Upper lobe of right lung (tissue), 1 donor: ENCODE data around the gene RNF213. TPM values are rescaled to one million over a fixed set of nuclear protein-coding genes. Genes with fewer than 3 reads are reported as not detected.

Experiments
- ATAC-seq: fragments of 200-7000 bp; cut with Tn5 transposase; one replicate; pipeline ENCODE4 v1.9.1; 2020; ENCODE audit warnings: mild to moderate bottlenecking, moderate library complexity
- DNase-seq: peaks from one replicate; pipeline ENCODE4 v3.0.0-alpha.2; 2020
- H3K27ac ChIP-seq: fragments of 200-600 bp; one replicate; pipeline ENCODE4 v1.8.0; 2022
- H3K27me3 ChIP-seq: fragments of 200-600 bp; one replicate; pipeline ENCODE4 v1.8.0; 2022; ENCODE audit warnings: mild to moderate bottlenecking
- H3K36me3 ChIP-seq: fragments of 200-600 bp; one replicate; pipeline ENCODE4 v1.8.0; 2022
- H3K4me1 ChIP-seq: fragments of 200-600 bp; one replicate; pipeline ENCODE4 v1.8.0; 2022
- H3K4me3 ChIP-seq: fragments of 200-600 bp; one replicate; pipeline ENCODE4 v1.8.0; 2022; ENCODE audit warnings: mild to moderate bottlenecking
- H3K9me3 ChIP-seq: fragments of 200-600 bp; one replicate; pipeline ENCODE4 v1.8.0; 2022
- CTCF ChIP-seq: fragments of 200-600 bp; IDR thresholded peaks from one replicate; pipeline ENCODE4 v1.8.0; 2022; ENCODE audit warnings: antibody characterized with exemption
- intact Hi-C: fragments of 100-400 bp; cut with DNase I; formaldehyde crosslinking; loops from one replicate; pipeline ENCODE4 v1.11.0; 2022
- total RNA-seq: library from RNA; stranded (reverse); fragmentation: NEBNext Ultra II Directional; extraction: Animal tissue kit (Norgen Biotek cat#: 25700); gene quantifications from one replicate; pipeline ENCODE4 v1.2.1, GENCODE V29; 2021
- donor health status: DM: no; HTN: yes; CAD: no; lungs with severe emphysema.

RNF213 gene
- total RNA-seq, 1 donor from 2014 or later, result 236 TPM

GRCh38 chr17:80319262-80319998 is 58.8 kb downstream of the RNF213 start:
- Histone ChIP-seq H3K36me3 (peaks cover 85% of the 10 kb centered on the region), H3K4me1 (no peaks in the 10 kb centered on the region), H3K9me3 (no peaks in the 10 kb centered on the region), H3K27ac (no peak overlapping the region), H3K4me3 (no peak overlapping the region), H3K27me3 (no peaks in the 10 kb centered on the region)
- TF ChIP-seq CTCF, result no peak
- intact Hi-C loops, result no loop called here
- peak; percentile 41 for DNase-seq
- peak; percentile 34 for ATAC-seq

GRCh38 chr17:80319999-80320344 is 59.3 kb downstream of the RNF213 start:
- intact Hi-C loops, result no loop called here
- ATAC-seq, result no peak
- TF ChIP-seq CTCF, result no peak

GRCh38 chr17:80320496-80320895 is 59.8 kb downstream of the RNF213 start:
- Histone ChIP-seq H3K4me1 (no peaks in the 10 kb centered on the region), H3K9me3 (no peaks in the 10 kb centered on the region), H3K36me3 (peaks cover 96% of the 10 kb centered on the region), H3K27me3 (no peaks in the 10 kb centered on the region), H3K4me3 (no peak overlapping the region), H3K27ac (no peak overlapping the region)
- ATAC-seq (no peak), DNase-seq (no peak)
- TF ChIP-seq CTCF, result no peak
- intact Hi-C loops, result no loop called here

More at GRCh38 chr17:80319999-80320344, 59.3 kb downstream of the RNF213 start:
- no peak overlapping the region for H3K4me3 ChIP-seq
- H3K27me3 ChIP-seq, result no peaks in the 10 kb centered on the region
- H3K36me3 ChIP-seq, result peaks cover 91% of the 10 kb centered on the region
- H3K9me3 ChIP-seq, result no peaks in the 10 kb centered on the region
- no peak for DNase-seq
- H3K27ac ChIP-seq, result no peak overlapping the region
- H3K4me1 ChIP-seq, result no peaks in the 10 kb centered on the region

- DNase-seq, result no peak
- Histone ChIP-seq H3K4me3 (no peak overlapping the region), H3K36me3 (peaks cover 100% of the 10 kb centered on the region), H3K27ac (no peak overlapping the region), H3K9me3 (no peaks in the 10 kb centered on the region), H3K27me3 (no peaks in the 10 kb centered on the region), H3K4me1 (no peaks in the 10 kb centered on the region)
- no peak for ATAC-seq
- intact Hi-C loops, result no loop called here
- TF ChIP-seq CTCF, result no peak
These were observed 62.2 kb downstream of the RNF213 start for GRCh38 chr17:80322864-80323263.

- Histone ChIP-seq H3K27ac (no peak overlapping the region), H3K4me3 (no peak overlapping the region), H3K9me3 (no peaks in the 10 kb centered on the region), H3K27me3 (no peaks in the 10 kb centered on the region), H3K4me1 (no peaks in the 10 kb centered on the region), H3K36me3 (peaks cover 100% of the 10 kb centered on the region)
- ATAC-seq (no peak), DNase-seq (no peak)
- intact Hi-C loops, result no loop called here
- TF ChIP-seq CTCF, result no peak
These were observed 63.3 kb downstream of the RNF213 start for GRCh38 chr17:80323982-80324381.

- Histone ChIP-seq H3K4me1 (no peaks in the 10 kb centered on the region), H3K27me3 (no peaks in the 10 kb centered on the region), H3K36me3 (peaks cover 100% of the 10 kb centered on the region), H3K27ac (no peak overlapping the region), H3K4me3 (no peak overlapping the region), H3K9me3 (no peaks in the 10 kb centered on the region)
- ATAC-seq, result peak; percentile 93
- intact Hi-C loops, result no loop called here
- no peak for TF ChIP-seq CTCF
- DNase-seq, result peak; percentile 50
These were observed 66.9 kb downstream of the RNF213 start for GRCh38 chr17:80327518-80327917.
